ENCODE results near the gene ARAP2. TPM values are rescaled to one million over a fixed set of nuclear protein-coding genes. Genes with fewer than 3 reads are reported as not detected.

ARAP2 gene, protein sequence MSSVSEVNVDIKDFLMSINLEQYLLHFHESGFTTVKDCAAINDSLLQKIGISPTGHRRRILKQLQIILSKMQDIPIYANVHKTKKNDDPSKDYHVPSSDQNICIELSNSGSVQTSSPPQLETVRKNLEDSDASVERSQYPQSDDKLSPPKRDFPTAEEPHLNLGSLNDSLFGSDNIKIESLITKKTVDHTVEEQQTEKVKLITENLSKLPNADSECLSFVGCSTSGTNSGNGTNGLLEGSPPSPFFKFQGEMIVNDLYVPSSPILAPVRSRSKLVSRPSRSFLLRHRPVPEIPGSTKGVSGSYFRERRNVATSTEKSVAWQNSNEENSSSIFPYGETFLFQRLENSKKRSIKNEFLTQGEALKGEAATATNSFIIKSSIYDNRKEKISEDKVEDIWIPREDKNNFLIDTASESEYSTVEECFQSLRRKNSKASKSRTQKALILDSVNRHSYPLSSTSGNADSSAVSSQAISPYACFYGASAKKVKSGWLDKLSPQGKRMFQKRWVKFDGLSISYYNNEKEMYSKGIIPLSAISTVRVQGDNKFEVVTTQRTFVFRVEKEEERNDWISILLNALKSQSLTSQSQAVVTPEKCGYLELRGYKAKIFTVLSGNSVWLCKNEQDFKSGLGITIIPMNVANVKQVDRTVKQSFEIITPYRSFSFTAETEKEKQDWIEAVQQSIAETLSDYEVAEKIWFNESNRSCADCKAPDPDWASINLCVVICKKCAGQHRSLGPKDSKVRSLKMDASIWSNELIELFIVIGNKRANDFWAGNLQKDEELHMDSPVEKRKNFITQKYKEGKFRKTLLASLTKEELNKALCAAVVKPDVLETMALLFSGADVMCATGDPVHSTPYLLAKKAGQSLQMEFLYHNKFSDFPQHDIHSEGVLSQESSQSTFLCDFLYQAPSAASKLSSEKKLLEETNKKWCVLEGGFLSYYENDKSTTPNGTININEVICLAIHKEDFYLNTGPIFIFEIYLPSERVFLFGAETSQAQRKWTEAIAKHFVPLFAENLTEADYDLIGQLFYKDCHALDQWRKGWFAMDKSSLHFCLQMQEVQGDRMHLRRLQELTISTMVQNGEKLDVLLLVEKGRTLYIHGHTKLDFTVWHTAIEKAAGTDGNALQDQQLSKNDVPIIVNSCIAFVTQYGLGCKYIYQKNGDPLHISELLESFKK (N-terminal part only)
- 17.4 TPM for total RNA-seq

DNA sequence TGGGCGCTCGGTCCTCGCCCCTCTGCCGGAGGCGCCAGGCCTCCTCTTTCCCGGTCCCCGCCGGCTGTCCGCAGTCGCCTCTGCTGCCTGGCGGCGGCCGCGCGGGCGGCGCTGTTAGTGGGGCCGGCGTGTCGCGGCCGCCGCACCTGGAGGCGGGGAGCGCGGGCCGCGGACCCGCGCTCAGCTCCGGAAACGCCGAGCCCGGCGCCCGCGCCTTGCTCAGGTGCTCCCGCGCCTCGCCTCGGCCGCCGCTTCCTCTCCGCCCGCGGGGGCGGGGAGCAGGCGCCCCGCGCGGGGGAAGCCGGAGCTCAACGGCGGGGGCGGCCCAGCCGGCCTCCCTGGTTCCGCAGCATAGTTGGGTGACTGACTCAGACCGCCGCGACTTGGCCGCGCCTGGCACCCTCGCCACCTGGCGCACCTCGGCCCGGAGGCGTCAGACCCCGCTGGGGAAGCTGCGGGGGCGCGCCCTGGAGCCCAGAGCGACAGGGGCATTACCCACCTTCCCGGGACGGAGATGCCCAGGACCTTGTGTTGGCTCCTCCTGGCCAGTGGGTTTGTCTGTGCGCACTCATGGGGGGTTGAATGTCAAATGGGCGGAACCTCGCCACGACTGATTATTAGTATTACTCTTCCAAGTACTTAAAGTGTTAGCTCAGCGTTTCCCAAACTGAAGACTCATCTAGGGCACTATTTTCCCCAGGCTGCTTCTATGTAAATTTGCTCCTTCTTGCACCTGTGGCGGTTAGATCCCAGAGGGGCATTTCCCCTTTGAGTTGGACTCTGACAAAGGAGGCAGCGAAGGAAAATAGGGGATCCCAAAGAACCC, at the start of gene ARAP2:
Gene ARAP2, minus strand, starts transcription at position 258 of the 826 bp plus-strand sequence. CDS start 15,028 bp downstream, outside the sequence.

DNA sequence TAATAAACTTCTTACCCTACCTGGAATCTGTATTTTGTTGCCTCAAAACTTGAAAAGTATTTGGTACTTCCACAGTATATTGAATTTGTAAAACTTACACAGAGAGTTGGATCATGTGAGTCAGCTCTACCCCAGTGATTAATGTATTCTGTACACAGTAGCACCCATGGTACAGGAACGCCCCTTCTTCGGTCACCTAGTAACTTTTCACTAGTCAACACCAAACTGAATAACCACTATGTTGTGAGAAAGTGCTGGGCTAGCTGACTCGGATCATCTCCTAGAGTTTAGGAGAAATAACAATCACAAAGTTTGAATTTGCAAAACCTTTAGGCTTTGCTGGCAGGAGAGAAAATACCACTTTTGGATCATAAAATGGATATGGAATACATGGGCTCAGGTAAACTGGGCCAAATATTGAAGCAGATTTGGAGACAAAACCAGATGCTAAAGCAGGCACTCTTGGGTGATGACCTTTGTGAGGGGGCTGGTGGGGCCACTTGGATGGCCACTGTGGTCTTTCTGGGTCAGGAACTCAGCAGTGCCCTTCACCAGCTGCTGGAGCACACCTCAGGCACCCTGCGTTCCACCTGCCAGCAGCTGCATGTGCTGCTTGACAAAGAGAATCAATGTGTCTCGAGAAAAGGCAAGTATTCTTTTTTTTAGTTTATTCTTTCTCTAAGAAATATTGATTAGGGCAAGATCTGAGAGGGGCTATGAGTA, 37.2 kb upstream of the ARAP2 start, which contains the start of gene DTHD1:
Gene DTHD1, plus strand, starts transcription at position 233 of the 723 bp plus-strand sequence. Its CDS starts 143 bp downstream, at position 376.

Other genes starting within 250 kb of the ARAP2 start
- gene DTHD1, start 37.1 kb upstream of the ARAP2 start, total RNA-seq, result not detected